GM04504 (cell line): ENCODE results near the gene GAREM1.
"Not testable (repeated sequence)": the region's sequence is repeated elsewhere in the genome, so short reads cannot be mapped to it uniquely, and the experiment has no call there.

Experiments used
- DNase-seq: peaks from one replicate; pipeline ENCODE4 v3.0.0-alpha.2; 2012; ENCODE audit warnings: low read depth

Gene GAREM1

DNA sequence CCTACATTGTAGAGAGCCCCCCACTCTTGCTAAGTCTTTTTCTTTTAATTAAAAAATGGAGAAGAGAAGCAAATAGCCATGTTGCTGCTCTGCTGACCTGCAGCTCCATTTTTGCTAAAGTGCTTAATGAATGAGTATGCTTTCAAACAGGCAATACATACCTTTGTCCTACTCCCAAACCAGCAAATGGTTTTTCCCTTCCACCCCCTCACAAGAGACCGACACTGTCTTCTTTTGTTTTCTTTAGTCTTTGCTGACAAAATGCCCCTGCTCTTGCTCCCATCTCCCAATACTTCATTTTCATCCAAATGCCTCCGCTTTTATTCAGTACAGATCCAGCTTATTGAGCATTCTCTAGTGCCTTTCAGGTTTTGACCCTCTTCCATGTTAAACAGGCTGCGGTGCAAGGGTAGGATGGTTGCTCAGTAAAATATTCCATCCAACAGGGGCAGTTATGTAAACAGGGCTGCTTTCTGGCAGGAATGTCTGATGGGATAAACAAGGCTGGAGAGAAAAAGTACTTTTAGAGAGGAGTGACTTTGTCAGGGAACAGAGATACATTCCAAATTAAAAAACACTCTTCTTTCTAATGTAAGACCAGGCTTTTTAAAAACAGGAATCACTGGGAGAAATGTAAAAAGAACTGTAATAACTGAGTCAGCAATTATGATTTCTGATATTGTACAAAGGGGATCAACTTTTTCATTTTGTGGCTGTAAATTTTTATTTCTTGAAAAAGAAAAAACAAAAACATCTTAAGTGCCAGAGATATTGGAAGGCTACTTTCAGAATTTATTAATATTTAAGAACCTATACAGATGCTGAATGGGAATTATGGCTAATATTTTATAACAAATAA lies 144.0 kb downstream of the GAREM1 start:
- DNase-seq = no peak

DNA sequence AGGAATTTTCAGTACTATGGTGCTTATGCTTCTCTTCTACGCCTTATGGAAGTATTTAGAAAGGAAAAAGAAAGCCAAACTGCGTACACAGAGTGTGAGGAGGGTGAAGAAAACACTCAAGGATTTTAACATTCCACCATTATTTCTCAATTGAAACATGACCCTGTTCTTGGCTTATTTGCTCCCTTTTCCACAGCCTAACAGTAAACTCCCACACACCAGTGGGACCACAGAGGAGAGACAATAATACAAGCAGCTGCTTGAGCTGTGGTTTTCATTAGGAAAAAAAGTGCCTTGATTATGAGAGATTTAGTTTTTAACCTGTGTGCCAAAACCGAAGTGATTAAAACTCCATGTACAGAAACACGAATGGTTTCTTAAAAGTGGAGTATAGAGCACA lies 146.5 kb downstream of the GAREM1 start:
- DNase-seq = no peak

- DNase-seq = no peak
Observed at GRCh38 chr18:32321826-32322225, 148.9 kb downstream of the GAREM1 start.

- DNase-seq = no peak
Observed at GRCh38 chr18:32319084-32319483, 151.6 kb downstream of the GAREM1 start.

DNA sequence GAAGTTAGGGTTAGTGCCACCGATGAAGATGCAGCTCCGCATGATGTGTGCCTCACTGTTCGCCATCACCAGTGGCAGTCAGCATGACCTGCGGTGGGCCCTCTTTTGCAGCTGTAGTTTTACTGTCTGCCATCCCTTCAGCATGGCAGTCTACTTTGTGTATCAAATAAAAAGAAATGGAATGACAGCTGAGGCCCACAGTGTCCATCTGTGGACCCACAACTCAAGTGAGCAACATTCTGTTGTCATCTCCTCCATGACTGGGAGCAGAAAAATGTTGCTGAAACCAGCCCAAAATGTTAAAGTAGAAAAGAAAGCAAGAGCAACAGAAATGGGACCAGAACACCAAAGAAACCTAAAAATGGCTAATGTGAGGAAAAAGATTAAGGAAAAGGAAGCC lies 152.1 kb downstream of the GAREM1 start:
- no peak for DNase-seq

DNA sequence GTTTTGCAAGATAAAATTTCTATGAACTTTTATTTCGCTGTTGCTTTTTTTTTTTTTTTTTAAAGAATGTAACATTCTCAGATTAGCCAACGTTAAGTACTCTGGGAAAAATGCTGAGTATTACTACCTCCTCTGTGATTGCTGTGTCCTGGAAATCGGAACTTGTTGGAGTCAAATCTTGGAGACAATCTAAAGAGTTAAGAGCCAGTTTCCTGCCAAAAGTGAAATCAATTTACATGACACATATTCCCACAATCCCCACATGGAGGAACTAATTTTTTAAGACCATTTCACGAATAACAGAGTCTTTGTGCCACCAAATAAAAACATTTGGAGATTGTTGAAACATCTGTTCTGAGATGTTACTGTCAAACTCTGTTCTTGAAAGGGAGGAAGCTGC lies 153.0 kb downstream of the GAREM1 start:
- DNase-seq = no peak

DNA sequence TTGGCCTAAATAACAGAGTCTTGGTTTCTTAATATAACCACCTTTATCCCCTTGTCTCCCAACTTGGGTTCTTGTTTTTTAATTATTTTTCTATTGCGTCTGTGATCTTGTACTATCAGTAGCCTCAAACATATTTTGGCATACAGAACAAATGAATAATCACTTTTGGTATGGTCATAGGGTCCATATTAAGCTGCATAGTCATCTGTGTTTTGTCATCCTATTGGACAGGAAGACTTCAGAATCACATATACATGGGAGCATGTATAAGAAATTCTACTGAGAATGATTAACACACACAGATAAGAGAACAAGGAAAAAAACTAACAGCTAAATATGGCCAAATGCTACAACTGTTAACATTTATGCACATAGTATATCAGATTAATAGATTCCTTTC lies 154.8 kb downstream of the GAREM1 start:
- no peak for DNase-seq

GRCh38 chr18:32310774-32311173 lies 159.9 kb downstream of the GAREM1 start:
- no peak for DNase-seq

DNA sequence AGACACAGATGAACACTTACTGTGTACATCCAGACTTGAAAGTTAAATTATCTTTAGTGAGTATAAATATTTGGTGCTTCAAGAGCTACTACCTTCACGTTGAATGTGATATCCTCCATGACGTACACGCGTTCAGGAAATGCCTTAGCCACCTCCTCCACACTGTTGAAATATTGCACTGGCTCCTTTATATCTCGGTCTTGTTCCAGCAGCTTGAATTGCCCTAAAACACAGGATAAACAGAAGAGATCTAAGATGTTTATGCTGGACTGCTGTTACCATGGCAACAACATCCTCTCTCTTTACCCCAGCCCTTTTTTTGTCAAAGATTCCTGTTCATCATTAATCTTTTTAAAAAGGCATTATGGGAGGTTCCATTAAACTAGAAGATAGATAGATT lies 160.6 kb downstream of the GAREM1 start:
- no peak for DNase-seq

DNA sequence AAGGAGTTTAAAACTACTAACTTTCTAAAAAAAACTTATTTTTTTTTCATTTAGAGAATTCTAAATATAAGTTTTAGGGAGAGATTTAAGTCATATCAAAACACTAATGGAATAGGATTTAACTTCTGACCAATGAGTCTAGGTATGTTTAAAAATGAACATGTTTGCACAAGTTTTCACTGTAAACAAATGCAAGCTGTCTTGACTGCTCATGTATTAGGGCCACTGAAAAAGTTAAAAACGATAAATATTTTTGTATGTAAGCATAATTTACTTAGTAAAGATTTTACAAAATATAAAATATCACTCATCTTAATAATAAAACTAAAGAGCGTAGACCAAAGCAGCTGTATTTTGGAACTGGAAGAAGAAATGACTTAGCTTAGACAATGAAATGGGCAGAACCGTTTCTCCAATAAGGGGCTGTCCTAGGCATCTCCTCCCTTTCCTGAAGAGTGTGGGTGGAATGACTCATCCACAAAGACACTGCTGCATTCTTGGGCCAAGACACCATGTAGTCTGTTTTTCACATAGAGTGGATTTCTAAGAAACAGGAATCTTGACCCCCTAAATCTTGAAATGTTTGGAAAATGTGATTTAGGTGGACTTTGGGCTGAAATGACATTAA lies 162.1 kb downstream of the GAREM1 start:
- DNase-seq = peak; percentile 57

- DNase-seq = no peak
Observed at GRCh38 chr18:32303400-32303799, 167.3 kb downstream of the GAREM1 start.

GRCh38 chr18:32302806-32303205 lies 167.9 kb downstream of the GAREM1 start:
- DNase-seq = no peak

GRCh38 chr18:32301976-32302743 lies 168.5 kb downstream of the GAREM1 start:
- no peak for DNase-seq

GRCh38 chr18:32301361-32301760 lies 169.3 kb downstream of the GAREM1 start:
- DNase-seq = no peak

DNA sequence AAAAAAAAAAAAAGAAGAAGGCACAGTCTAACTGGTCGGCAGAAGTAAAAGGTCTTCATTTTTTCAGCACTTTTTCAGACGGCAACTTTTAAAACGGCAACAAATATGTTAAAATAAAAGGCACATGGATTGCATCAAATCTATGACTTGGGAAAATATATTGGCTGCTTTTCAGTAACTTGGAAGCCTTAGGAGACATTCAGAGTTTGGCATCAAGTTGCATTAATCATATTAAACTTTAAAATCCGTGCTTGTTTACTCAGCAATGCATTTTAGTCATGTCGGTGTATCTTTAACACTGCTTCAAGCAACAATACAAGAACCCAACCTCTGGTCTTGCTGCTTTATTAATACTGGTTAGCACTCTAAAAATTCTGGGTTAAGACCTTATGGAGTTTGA lies 169.8 kb downstream of the GAREM1 start:
- DNase-seq = no peak

DNA sequence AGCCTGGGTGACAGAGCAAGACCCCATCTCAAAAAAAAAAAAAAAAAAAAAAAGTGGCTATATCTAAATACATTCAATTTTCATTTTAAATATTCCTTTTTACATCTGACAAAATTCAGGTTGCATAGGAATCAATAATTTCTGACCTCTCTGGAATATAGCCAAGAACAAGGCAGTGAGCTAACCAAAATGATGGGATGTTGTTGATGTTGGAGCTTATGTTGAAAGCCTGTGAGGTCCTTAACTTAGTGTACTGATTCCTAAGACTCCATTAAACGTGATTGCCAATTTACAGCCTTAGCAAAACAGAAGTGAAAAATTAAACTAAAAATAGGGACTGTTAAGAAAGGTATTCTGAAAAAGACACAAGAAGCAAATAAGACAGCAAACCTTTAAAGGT lies 171.2 kb downstream of the GAREM1 start:
- DNase-seq = no peak

DNA sequence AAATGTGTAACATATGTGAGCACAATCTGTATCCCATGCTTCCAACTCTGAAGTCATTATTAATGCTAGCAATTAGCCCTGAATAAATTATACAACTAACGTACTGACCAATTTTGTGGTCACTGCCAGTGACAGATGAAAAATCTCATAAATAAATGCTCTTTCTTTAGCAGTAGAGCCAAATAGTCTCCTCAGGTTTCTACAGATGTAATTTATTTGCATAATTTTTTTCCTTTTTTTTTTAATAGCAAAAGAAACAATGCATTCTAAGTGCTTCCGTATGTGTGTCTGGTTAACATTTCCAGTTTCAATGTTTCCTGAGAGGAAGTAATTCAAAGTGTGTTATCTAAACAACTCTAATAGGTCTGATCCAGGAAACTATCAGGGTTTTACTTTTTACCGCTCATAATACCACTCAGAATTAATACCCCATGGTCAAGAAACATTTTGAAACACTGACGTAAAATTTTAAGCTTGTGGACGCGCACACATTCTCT lies 172.5 kb downstream of the GAREM1 start:
- DNase-seq = no peak

- no peak for DNase-seq
Observed at GRCh38 chr18:32297579-32298170, 173.0 kb downstream of the GAREM1 start.

GRCh38 chr18:32296851-32297250 lies 173.8 kb downstream of the GAREM1 start:
- no peak for DNase-seq

DNA sequence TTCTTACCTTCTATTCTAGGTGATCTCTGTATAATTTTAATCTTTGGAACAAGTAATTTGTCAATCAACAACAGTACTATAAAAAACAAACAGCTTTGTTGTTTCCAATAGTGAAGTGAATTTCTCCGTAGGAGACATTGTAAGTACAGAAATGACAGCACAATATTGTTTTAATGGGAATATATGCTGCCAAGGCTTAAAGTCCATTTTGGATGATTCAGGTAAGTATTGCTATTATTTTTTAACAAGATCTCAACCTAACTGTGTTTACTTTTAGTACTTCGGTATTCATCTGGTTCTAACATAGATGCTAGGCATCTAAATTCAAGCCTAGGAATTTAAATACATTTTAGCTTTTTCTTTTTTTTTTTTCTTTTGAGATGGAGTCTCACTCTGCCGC lies 175.1 kb downstream of the GAREM1 start:
- no peak for DNase-seq

- no peak for DNase-seq
Observed at GRCh38 chr18:32293107-32293506, 177.6 kb downstream of the GAREM1 start.

GRCh38 chr18:32291623-32292022 lies 179.1 kb downstream of the GAREM1 start:
- DNase-seq = not testable (repeated sequence)
